Esophagus squamous epithelium (tissue), 5 donors: ENCODE data around the gene CHRNB1. TPM values are rescaled to one million over a fixed set of nuclear protein-coding genes. Genes with fewer than 3 reads are reported as not detected.

Experiments used
- DNase-seq: peaks from one replicate; lab custom pipeline; 2025; lab: John Stamatoyannopoulos, UW
- H3K27ac ChIP-seq, 4 donors: fragments of 200-600 bp; sonication (generic); one replicate each; pipeline ENCODE4 v1.5.1; 2016 to 2019; ENCODE audit warnings: mild to moderate bottlenecking in 1 of 4
- H3K27me3 ChIP-seq, 4 donors: fragments of 200-600 bp; sonication (generic); 1 replicate in 3 of 4; 2 replicates in 1 of 4; pipeline versions ENCODE4 v1.5.1 to v1.6.0; 2017 to 2021; ENCODE audit warnings: antibody characterized with exemption in 1 of 4
- H3K36me3 ChIP-seq, 3 donors: fragments of 200-600 bp; sonication (generic); one replicate each; pipeline ENCODE4 v1.5.1; 2016 to 2019
- H3K4me1 ChIP-seq, 3 donors: fragments of 200-600 bp; sonication (generic); one replicate each; pipeline ENCODE4 v1.5.1; 2017 to 2019
- H3K4me3 ChIP-seq, 4 donors: fragments of 200-600 bp; sonication (generic); 1 replicate in 3 of 4; 2 replicates in 1 of 4; pipeline ENCODE4 v1.5.1; 2016 to 2019; ENCODE audit warnings: mild to moderate bottlenecking in 2 of 4, moderate library complexity in 1 of 4
- H3K9me3 ChIP-seq, 3 donors: fragments of 200-600 bp; sonication (generic); one replicate each; pipeline ENCODE4 v1.5.1; 2016 to 2019
- CTCF ChIP-seq, 6 experiments: fragments of 450-650 bp in 4 of 6; fragments of 200-600 bp in 2 of 6; sonication (generic) in 2 of 6; IDR thresholded peaks; one replicate each; pipeline ENCODE4 v1.5.1; 2016 to 2019; ENCODE audit warnings: antibody characterized with exemption in 6 of 6, mild to moderate bottlenecking in 4 of 6, moderate library complexity in 4 of 6
- POLR2A ChIP-seq, 4 donors: fragments of 450-650 bp; IDR thresholded peaks; one replicate each; pipeline ENCODE4 v1.6.1; 2017; ENCODE audit warnings: antibody characterized with exemption in 4 of 4, mild to moderate bottlenecking in 4 of 4, moderate library complexity in 3 of 4
- WGBS, 2 donors: methylation state at CpG; one replicate each; pipeline ENCODE4 v1.1.5; 2018; 5-methylcytosine and 5-hydroxymethylcytosine counted together
- intact Hi-C: fragments of 100-400 bp; cut with DNase I; formaldehyde crosslinking; loops from one replicate; pipeline ENCODE4 v1.15.0; 2022
- total RNA-seq, 4 donors: library from RNA; depleted of rRNA; stranded (reverse); fragments of >200 nt; gene quantifications; one replicate each; pipeline ENCODE4 v1.1.0, GENCODE V29; 2016
- donor health status: DM: yes; HTN: yes; CAD: no.

CHRNB1 gene
- total RNA-seq, 4 donors from 2014 or later, result 2.4 to 7.2 (median 4.6) TPM

- peaks cover 13 to 42% (median 26%) of the 10 kb centered on the region in 3 donors for H3K4me1 ChIP-seq
- peak overlapping the region; percentile 85 to 95 (median 92) for H3K27ac ChIP-seq
- no peaks in the 10 kb centered on the region for H3K9me3 ChIP-seq
- no peak for DNase-seq
- 0% methylated on average over 7 of the region's 13 CpGs; no CpG with 5 or more reads in 1 of the 2 donors for WGBS, 2 donors
- peak overlapping the region; percentile 43 to 92 (median 74) for H3K4me3 ChIP-seq
- intact Hi-C loops, result no loop called here
- peaks cover 0 to 10% (median 0%) of the 10 kb centered on the region in 4 donors for H3K27me3 ChIP-seq
- TF ChIP-seq POLR2A (IDR thresholded peaks at IDR 0.05) (no peak), CTCF (IDR thresholded peaks at IDR 0.05) (no peak)
- H3K36me3 ChIP-seq, result peaks cover 0 to 4% (median 0%) of the 10 kb centered on the region in 3 donors
Observed at GRCh38 chr17:7403727-7403976, 41.2 kb upstream of the CHRNB1 start.

GRCh38 chr17:7403977-7404736, 40.7 kb upstream of the CHRNB1 start, which contains the start of gene TMEM256:
TSS of gene TMEM256 (minus strand) at chr17:7404097. CDS start at chr17:7404084, 13 bp downstream.
- H3K36me3 ChIP-seq, result peaks cover 0 to 9% (median 0%) of the 10 kb centered on the region in 3 donors
- no peaks in the 10 kb centered on the region for H3K9me3 ChIP-seq
- peak within 1 kb of the TSS; percentile 85 to 95 (median 92) for H3K27ac ChIP-seq
- H3K27me3 ChIP-seq, result peaks cover 0 to 10% (median 0%) of the 10 kb centered on the region in 4 donors
- TF ChIP-seq POLR2A (IDR thresholded peaks at IDR 0.05) (peak in 3 of 4 donors; percentile 90 to 98 (median 97)), CTCF (IDR thresholded peaks at IDR 0.05) (peak in 2 of 6 experiments; percentile 27 to 29)
- peaks cover 13 to 42% (median 26%) of the 10 kb centered on the region in 3 donors for H3K4me1 ChIP-seq
- WGBS, 2 donors, result 1% methylated on average over 12 to 30 of the region's 49 CpGs
- peak within 1 kb of the TSS; percentile 43 to 92 (median 74) for H3K4me3 ChIP-seq
- DNase-seq, result peak; percentile 95
- intact Hi-C loops, result no loop called here

GRCh38 chr17:7404737-7405349, 40.0 kb upstream of the CHRNB1 start:
- intact Hi-C loops, result no loop called here
- no peak for TF ChIP-seq CTCF (IDR thresholded peaks at IDR 0.05)
- peak in 2 of 4 donors; percentile 63 to 66 for TF ChIP-seq POLR2A (IDR thresholded peaks at IDR 0.05)
- Histone ChIP-seq H3K27me3 (peaks cover 0 to 10% (median 0%) of the 10 kb centered on the region in 4 donors), H3K4me3 (peak overlapping the region; percentile 43 to 92 (median 74)), H3K9me3 (no peaks in the 10 kb centered on the region), H3K4me1 (peaks cover 13 to 42% (median 26%) of the 10 kb centered on the region in 3 donors), H3K27ac (peak overlapping the region; percentile 85 to 95 (median 92)), H3K36me3 (peaks cover 0 to 16% (median 0%) of the 10 kb centered on the region in 3 donors)
- WGBS, 2 donors, result no CpG with 5 or more reads among the region's 65 CpGs
- no peak for DNase-seq

- no peak for DNase-seq
- peaks cover 13 to 42% (median 26%) of the 10 kb centered on the region in 3 donors for H3K4me1 ChIP-seq
- intact Hi-C loops, result no loop called here
- peak overlapping the region; percentile 85 to 95 (median 92) for H3K27ac ChIP-seq
- 24% methylated on average over 13 of the region's 38 CpGs for WGBS, 2 donors
- H3K36me3 ChIP-seq, result peaks cover 0 to 22% (median 0%) of the 10 kb centered on the region in 3 donors
- peak overlapping the region; percentile 43 to 92 (median 74) for H3K4me3 ChIP-seq
- H3K27me3 ChIP-seq, result peaks cover 0 to 10% (median 0%) of the 10 kb centered on the region in 4 donors
- TF ChIP-seq CTCF (IDR thresholded peaks at IDR 0.05), result no peak
- TF ChIP-seq POLR2A (IDR thresholded peaks at IDR 0.05), result no peak
- no peaks in the 10 kb centered on the region for H3K9me3 ChIP-seq
Observed at GRCh38 chr17:7405350-7406234, 39.3 kb upstream of the CHRNB1 start.
